GM20000 (cell line): ENCODE data around the gene FAM78A.
A peak's percentile ranks its signal among the peaks of the same experiment; 100 is the strongest.

Experiments
- DNase-seq: peaks from one replicate; pipeline ENCODE4 v3.0.0; 2012; ENCODE audit warnings: low spot score
- CTCF ChIP-seq: IDR thresholded peaks from 2 replicates; pipeline ENCODE4 v1.5.1; 2012; ENCODE audit warnings: mild to moderate bottlenecking, control low read depth; ENCODE audit errors: extremely low read depth, missing control alignments

Gene FAM78A

GRCh38 chr9:131259432-131259898 is 16.8 kb downstream of the FAM78A start:
- no peak for DNase-seq
- TF ChIP-seq CTCF: no peak

- TF ChIP-seq CTCF: no peak
- DNase-seq: no peak
Measured at GRCh38 chr9:131258698-131259431, 17.4 kb downstream of the FAM78A start.

- TF ChIP-seq CTCF: no peak
- no peak for DNase-seq
Measured at GRCh38 chr9:131258186-131258585, 18.1 kb downstream of the FAM78A start.

- TF ChIP-seq CTCF: no peak
- DNase-seq: no peak
Measured at GRCh38 chr9:131257266-131258025, 18.9 kb downstream of the FAM78A start.

GRCh38 chr9:131255676-131256197 is 20.6 kb downstream of the FAM78A start:
- no peak for TF ChIP-seq CTCF
- peak; percentile 26 for DNase-seq

GRCh38 chr9:131254626-131255025 is 21.7 kb downstream of the FAM78A start:
- no peak for DNase-seq
- no peak for TF ChIP-seq CTCF

- no peak for TF ChIP-seq CTCF
Measured at GRCh38 chr9:131253891-131254491, 22.3 kb downstream of the FAM78A start.

More at GRCh38 chr9:131253891-131254491, 22.3 kb downstream of the FAM78A start:
- DNase-seq: peak; percentile 49
